ENCODE results near the gene VAMP1. TPM values are rescaled to one million over a fixed set of nuclear protein-coding genes. Genes with fewer than 3 reads are reported as not detected.

Gene VAMP1
- total and polyA plus RNA-seq, 2 of the 8 experiments (the other 6 are each of a cell fraction or from before 2014, with no cell fraction given): 10.8 to 23.1 TPM

DNA sequence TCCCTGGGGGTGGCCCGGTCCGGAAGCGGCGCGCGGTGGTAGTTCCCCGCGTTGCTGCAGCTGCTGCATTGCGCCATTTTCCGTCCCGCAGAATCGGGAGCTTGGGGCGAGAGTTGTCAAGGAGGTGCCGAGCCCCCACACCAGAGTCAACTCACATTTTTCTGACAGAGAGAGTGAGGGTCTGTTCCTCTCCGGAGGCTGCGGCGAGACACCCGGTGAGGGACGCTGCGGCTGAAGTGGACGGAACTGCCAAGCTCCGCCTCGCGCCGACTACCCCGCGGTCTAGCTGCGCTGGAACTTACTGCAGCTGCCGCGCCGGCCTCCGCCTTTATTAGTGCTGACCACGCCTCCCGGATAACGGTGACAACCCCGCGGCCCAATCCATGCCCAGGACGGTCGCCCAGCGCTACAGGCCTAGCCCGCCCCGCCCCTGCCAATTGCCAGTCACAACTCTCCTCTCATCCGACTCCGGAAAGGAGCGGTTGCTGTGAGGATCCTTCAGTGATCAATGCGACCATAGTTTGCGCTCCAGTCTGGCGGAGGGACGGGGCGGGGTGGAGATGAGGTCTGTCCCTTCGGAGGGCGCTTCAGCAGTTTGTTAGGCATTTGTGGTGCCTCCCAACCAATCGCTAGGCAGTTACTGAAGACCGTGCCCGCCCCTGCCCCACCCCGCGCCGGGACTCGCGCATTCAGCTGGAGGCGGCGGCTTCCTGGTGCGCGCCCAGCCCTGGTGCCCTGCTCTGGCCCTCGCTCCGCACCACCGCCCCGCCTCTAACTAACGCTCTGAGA is at the start of gene VAMP1 (continued):
- TF ChIP-seq, protein P1, sequence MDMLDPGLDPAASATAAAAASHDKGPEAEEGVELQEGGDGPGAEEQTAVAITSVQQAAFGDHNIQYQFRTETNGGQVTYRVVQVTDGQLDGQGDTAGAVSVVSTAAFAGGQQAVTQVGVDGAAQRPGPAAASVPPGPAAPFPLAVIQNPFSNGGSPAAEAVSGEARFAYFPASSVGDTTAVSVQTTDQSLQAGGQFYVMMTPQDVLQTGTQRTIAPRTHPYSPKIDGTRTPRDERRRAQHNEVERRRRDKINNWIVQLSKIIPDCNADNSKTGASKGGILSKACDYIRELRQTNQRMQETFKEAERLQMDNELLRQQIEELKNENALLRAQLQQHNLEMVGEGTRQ (IDR thresholded peaks at IDR 0.05; ENCODE audit: low read length): no peak
- TF ChIP-seq NRF1 (IDR thresholded peaks at IDR 0.05; ENCODE audit: low read depth, low read length): 0 out of 2 replicates have a peak, but pooled peaks have one; percentile 11
- TF ChIP-seq SAP30 (IDR thresholded peaks at IDR 0.05; ENCODE audit: insufficient read depth, insufficient replicate concordance, low read length): peak; percentile 30
- TF ChIP-seq EP300 (IDR thresholded peaks at IDR 0.05; ENCODE audit: borderline replicate concordance in 1 of 2, low read depth in 2 of 2, low read length in 2 of 2): no peak
- no peak for TF ChIP-seq CTBP2 (IDR thresholded peaks at IDR 0.05; ENCODE audit: borderline replicate concordance, insufficient read depth, insufficient read length, low read length)
- TF ChIP-seq TAF1 (IDR thresholded peaks at IDR 0.05; ENCODE audit: low read depth, low read length): peak; percentile 97
- peak; percentile 91 for TF ChIP-seq TAF7 (optimal IDR thresholded peaks at IDR 0.05; ENCODE audit: borderline replicate concordance, low read depth, low read length)
- TF ChIP-seq EGR1 (IDR thresholded peaks at IDR 0.05; ENCODE audit: borderline replicate concordance, low read depth, low read length): no peak
- peak in 1 of 2 experiments; percentile 73; a peak in 1 of 4 replicates for TF ChIP-seq HDAC2 (IDR thresholded peaks at IDR 0.05; ENCODE audit: borderline replicate concordance in 1 of 2, low read depth in 2 of 2, low read length in 2 of 2)
- peak; percentile 96 for TF ChIP-seq TBP (IDR thresholded peaks at IDR 0.05; ENCODE audit: low read depth, low read length)
- 0 out of 2 replicates have a peak, but pooled peaks have one; percentile 20 for TF ChIP-seq YY1 (IDR thresholded peaks at IDR 0.05; ENCODE audit: low read depth, low read length)
- TF ChIP-seq PHF8 (conservative IDR thresholded peaks at IDR 0.05; ENCODE audit: low read depth, low read length): peak; percentile 97
- peak; percentile 53; the same call in 1 of the 2 replicates for TF ChIP-seq CEBPB (IDR thresholded peaks at IDR 0.05; ENCODE audit: low read depth, low read length)
- TF ChIP-seq ASH2L (IDR thresholded peaks at IDR 0.05; ENCODE audit: low read length): peak; percentile 75
- peak; percentile 60; the same call in 1 of the 2 replicates for TF ChIP-seq CREB1 (IDR thresholded peaks at IDR 0.05)
- peak; percentile 66; the same call in 1 of the 2 replicates for TF ChIP-seq TCF12 (IDR thresholded peaks at IDR 0.05; ENCODE audit: low read depth, low read length)
- TF ChIP-seq, protein P2, sequence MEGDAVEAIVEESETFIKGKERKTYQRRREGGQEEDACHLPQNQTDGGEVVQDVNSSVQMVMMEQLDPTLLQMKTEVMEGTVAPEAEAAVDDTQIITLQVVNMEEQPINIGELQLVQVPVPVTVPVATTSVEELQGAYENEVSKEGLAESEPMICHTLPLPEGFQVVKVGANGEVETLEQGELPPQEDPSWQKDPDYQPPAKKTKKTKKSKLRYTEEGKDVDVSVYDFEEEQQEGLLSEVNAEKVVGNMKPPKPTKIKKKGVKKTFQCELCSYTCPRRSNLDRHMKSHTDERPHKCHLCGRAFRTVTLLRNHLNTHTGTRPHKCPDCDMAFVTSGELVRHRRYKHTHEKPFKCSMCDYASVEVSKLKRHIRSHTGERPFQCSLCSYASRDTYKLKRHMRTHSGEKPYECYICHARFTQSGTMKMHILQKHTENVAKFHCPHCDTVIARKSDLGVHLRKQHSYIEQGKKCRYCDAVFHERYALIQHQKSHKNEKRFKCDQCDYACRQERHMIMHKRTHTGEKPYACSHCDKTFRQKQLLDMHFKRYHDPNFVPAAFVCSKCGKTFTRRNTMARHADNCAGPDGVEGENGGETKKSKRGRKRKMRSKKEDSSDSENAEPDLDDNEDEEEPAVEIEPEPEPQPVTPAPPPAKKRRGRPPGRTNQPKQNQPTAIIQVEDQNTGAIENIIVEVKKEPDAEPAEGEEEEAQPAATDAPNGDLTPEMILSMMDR (IDR thresholded peaks at IDR 0.05; ENCODE audit: control extremely low read depth in 1 of 3, insufficient read depth in 1 of 3, low read depth in 1 of 3, low read length in 3 of 3): no peak
- TF ChIP-seq SP1 (IDR thresholded peaks at IDR 0.05; ENCODE audit: low read depth, low read length): peak; percentile 90
- TF ChIP-seq POLR2AphosphoS5 (IDR thresholded peaks at IDR 0.05; ENCODE audit: low read depth, low read length): peak; percentile 99
- TF ChIP-seq CHD2 (IDR thresholded peaks at IDR 0.05; ENCODE audit: low read length): peak; percentile 69

Data from H1 (cell line).